Nephron progenitor cell (in vitro differentiated cells): ENCODE results near the gene CPNE1.

Experiments used
- DNase-seq: peaks from one replicate; pipeline ENCODE4 v3.0.0; 2021
- H3K27ac Mint-ChIP-seq: 2 replicates; pipeline ENCODE4 v1.8.0; 2021; ENCODE audit warnings: mild to moderate bottlenecking, moderate library complexity, mixed read lengths
- H3K27me3 Mint-ChIP-seq: 2 replicates; pipeline ENCODE4 v1.8.0; 2021; ENCODE audit warnings: mild to moderate bottlenecking, low read depth, mixed read lengths; ENCODE audit not compliant: poor library complexity
- H3K36me3 Mint-ChIP-seq: 2 replicates; pipeline ENCODE4 v1.8.0; 2021; ENCODE audit warnings: low read depth, mixed read lengths
- H3K4me1 Mint-ChIP-seq: 2 replicates; pipeline ENCODE4 v1.8.0; 2021; ENCODE audit warnings: mixed read lengths
- H3K4me3 Mint-ChIP-seq: 2 replicates; pipeline ENCODE4 v1.8.0; 2021; ENCODE audit warnings: mild to moderate bottlenecking, moderate library complexity, mixed read lengths
- H3K9me3 Mint-ChIP-seq: 2 replicates; pipeline ENCODE4 v1.8.0; 2021; ENCODE audit warnings: mild to moderate bottlenecking, moderate library complexity, mixed read lengths
- TF ChIP-seq, protein P1 (sequence below): fragments of 200-600 bp; sonication (generic); IDR thresholded peaks from 2 replicates; pipeline ENCODE4 v1.5.0; 2021; ENCODE audit warnings: antibody characterized with exemption

CPNE1 gene

DNA sequence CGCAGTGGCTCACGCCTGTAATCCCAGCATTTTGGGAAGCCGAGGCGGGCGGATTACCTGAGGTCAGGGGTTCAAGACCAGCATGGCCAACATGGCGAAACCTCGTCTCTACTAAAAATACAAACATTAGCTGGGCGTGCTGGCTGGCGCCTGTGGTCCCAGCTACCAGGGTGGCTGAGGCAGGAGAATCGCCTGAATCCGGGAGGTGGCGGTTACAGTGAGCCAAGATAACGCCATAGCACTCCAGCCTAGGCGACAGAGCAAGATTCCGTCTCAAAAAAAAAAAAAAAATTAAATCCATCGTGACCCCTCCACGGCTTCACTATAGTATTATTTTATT, 1.2 kb upstream of the CPNE1 start:
- TF ChIP-seq, protein P1, sequence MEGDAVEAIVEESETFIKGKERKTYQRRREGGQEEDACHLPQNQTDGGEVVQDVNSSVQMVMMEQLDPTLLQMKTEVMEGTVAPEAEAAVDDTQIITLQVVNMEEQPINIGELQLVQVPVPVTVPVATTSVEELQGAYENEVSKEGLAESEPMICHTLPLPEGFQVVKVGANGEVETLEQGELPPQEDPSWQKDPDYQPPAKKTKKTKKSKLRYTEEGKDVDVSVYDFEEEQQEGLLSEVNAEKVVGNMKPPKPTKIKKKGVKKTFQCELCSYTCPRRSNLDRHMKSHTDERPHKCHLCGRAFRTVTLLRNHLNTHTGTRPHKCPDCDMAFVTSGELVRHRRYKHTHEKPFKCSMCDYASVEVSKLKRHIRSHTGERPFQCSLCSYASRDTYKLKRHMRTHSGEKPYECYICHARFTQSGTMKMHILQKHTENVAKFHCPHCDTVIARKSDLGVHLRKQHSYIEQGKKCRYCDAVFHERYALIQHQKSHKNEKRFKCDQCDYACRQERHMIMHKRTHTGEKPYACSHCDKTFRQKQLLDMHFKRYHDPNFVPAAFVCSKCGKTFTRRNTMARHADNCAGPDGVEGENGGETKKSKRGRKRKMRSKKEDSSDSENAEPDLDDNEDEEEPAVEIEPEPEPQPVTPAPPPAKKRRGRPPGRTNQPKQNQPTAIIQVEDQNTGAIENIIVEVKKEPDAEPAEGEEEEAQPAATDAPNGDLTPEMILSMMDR: no peak
- peaks cover 44% of the 10 kb centered on the region for H3K36me3 Mint-ChIP-seq
- no peaks in the 10 kb centered on the region for H3K9me3 Mint-ChIP-seq
- H3K4me3 Mint-ChIP-seq: no peak overlapping the region
- peaks cover 42% of the 10 kb centered on the region for H3K4me1 Mint-ChIP-seq
- no peak for DNase-seq
- H3K27ac Mint-ChIP-seq: no peak overlapping the region
- H3K27me3 Mint-ChIP-seq: peaks cover 6% of the 10 kb centered on the region

DNA sequence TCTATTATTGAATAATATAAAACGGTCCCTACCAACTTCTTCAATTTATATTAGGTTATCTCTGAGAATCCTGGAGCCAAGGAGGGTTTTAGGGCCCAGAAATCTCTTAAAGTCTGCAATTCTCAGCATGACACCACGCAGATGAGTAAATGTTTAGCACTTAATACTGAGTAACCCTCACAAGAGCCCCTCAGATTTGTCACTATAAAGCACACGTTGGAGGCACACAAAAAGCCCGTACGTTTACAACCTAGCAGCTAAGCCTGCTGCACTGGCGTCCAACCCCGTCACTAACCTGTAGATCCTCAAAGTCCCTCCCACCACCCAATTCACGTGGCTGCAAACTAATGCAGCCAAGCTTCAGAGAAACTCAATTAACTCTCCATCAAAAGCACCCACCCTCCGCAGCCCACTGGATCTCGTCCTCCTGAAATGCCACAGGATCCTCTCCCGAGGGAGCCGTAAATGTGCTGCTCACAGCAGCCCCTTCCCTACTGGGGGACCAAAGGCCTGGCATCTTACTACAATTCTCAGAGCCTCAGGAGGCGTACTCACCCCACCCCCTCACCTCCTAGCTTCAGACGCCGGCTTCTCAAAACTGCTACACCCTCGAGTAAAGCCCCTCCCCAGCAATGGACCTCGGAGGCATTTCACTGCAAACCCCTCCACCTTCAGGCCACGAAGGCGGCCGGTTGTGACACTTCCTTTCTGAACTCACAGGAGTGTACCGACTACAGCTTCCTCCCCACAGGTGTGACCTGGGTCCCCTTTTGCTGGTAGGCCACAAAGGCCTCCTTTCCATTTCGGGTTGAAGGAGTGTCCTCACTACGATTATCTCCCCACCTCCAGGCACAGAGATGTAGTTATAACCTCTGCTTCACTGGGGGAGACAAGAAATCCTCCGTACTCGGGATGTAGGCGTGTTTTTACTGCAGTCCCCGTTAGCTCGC, 909 bp downstream of the CPNE1 start:
- Mint-ChIP-seq H3K4me1 (peaks cover 47% of the 10 kb centered on the region), H3K27me3 (peaks cover 3% of the 10 kb centered on the region), H3K9me3 (peaks cover 15% of the 10 kb centered on the region), H3K4me3 (peak overlapping the region; percentile 88), H3K36me3 (peaks cover 42% of the 10 kb centered on the region), H3K27ac (peak overlapping the region; percentile 99)
- TF ChIP-seq, protein P1: no peak
- peak; percentile 63 for DNase-seq

DNA sequence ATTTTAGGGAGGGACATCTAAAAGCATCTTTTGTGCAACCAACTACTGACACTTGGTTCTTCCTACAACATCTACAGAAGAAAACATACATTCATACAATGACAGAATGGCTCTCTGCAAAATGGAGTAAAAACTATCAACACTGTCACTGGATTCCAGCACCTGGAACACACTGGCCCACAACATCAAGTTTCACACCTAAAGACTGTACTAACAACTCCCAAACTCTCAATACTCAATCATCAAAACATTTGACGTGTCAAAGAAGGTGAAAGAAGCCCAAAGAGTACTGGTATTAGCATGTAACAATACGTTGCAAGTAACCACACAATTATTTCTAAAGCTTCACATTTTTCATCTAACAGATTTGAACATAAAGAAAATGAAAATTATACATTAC, 2.1 kb downstream of the CPNE1 start:
- H3K27me3 Mint-ChIP-seq: peaks cover 3% of the 10 kb centered on the region
- peaks cover 41% of the 10 kb centered on the region for H3K36me3 Mint-ChIP-seq
- H3K4me1 Mint-ChIP-seq: peaks cover 47% of the 10 kb centered on the region
- DNase-seq: no peak
- TF ChIP-seq, protein P1: no peak
- H3K9me3 Mint-ChIP-seq: peaks cover 16% of the 10 kb centered on the region
- peak overlapping the region; percentile 88 for H3K4me3 Mint-ChIP-seq
- H3K27ac Mint-ChIP-seq: no peak overlapping the region

DNA sequence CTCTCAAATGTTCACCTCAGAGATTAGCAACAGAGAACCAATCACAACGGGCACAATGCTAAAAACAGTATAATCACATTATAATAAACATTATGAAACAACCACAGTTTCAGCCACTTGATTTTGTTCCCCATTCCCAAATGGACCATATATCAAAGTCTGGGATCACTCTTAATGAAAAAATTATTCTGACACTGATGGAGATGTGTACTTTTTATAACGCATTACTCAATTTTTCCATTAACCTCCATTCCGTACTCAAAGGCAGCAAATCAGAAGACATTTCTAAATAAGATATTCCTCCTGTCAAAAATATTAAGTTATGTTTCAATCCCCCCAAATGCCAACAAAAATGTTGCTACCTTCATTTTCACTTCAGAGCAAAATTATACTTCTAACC, 2.8 kb downstream of the CPNE1 start:
- Mint-ChIP-seq H3K4me1 (peaks cover 53% of the 10 kb centered on the region), H3K4me3 (peak overlapping the region; percentile 88), H3K36me3 (peaks cover 41% of the 10 kb centered on the region), H3K27me3 (peaks cover 3% of the 10 kb centered on the region), H3K27ac (peak overlapping the region; percentile 81), H3K9me3 (peaks cover 16% of the 10 kb centered on the region)
- DNase-seq: no peak
- TF ChIP-seq, protein P1: no peak

DNA sequence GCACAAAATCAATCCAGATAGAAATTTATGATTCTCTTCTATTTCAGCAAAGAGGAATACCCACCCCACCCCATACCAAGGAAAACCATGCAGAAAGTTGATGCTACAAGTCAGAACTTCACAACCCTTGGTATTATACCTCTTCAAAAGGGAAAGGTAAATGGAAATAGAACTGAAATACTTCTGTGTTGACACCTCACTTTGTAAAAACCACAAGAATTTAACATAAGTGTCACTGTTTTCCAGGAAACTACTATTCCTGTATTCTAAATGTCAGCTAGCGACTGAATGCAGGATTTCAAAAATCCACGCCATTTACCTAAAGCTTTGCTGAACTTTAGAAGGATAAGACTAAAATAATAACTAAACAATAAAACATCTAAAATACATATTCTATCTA, 3.6 kb downstream of the CPNE1 start:
- Mint-ChIP-seq H3K4me3 (peak overlapping the region; percentile 88), H3K36me3 (peaks cover 41% of the 10 kb centered on the region), H3K27me3 (peaks cover 3% of the 10 kb centered on the region), H3K27ac (no peak overlapping the region), H3K9me3 (peaks cover 16% of the 10 kb centered on the region), H3K4me1 (peaks cover 53% of the 10 kb centered on the region)
- no peak for DNase-seq
- TF ChIP-seq, protein P1: no peak
